PFSK-1 (cell line): ENCODE data around the gene MTA3.

Experiments
- FOXP2 ChIP-seq: optimal IDR thresholded peaks from 2 replicates; pipeline ENCODE3; 2011; ENCODE audit warnings: borderline replicate concordance, control low read depth, inconsistent platforms; ENCODE audit not compliant: insufficient read depth; ENCODE audit errors: extremely low read length, extremely low read depth
- POLR2AphosphoS5 ChIP-seq: IDR thresholded peaks from 2 replicates; pipeline ENCODE4 v1.6.1; 2012; ENCODE audit warnings: low read depth, mild to moderate bottlenecking, control low read depth, low read length, moderate library complexity
- REST ChIP-seq, 2 experiments: IDR thresholded peaks; 2 replicates each; pipeline versions ENCODE4 v1.6.1 to v1.8.0; 2011 to 2012; ENCODE audit warnings: low read depth in 2 of 2, low read length in 2 of 2, control low read depth in 1 of 2, inconsistent platforms in 1 of 2, mild to moderate bottlenecking in 1 of 2, moderate library complexity in 1 of 2; ENCODE audit not compliant: insufficient read depth in 1 of 2
- SIN3A ChIP-seq: IDR thresholded peaks from 2 replicates; pipeline ENCODE4 v1.6.1; 2012; ENCODE audit warnings: mild to moderate bottlenecking, low read length, moderate library complexity, borderline replicate concordance; ENCODE audit not compliant: insufficient read depth
- TAF1 ChIP-seq: IDR thresholded peaks from 2 replicates; pipeline ENCODE4 v1.6.1; 2012; ENCODE audit warnings: low read length, control low read depth, borderline replicate concordance; ENCODE audit not compliant: insufficient read depth

MTA3 gene

GRCh38 chr2:42639340-42640077 lies 71.1 kb downstream of the MTA3 start:
- TF ChIP-seq POLR2AphosphoS5 (no peak), SIN3A (no peak), FOXP2 (no peak)

- TF ChIP-seq SIN3A, result no peak
- TF ChIP-seq REST (IDR thresholded peaks at IDR 0.05; ENCODE audit: insufficient read depth in 1 of 2, low read depth in 2 of 2, low read length in 2 of 2), result no peak
- TF ChIP-seq FOXP2, result no peak
- no peak for TF ChIP-seq POLR2AphosphoS5
Observed at GRCh38 chr2:42640261-42640660, 71.8 kb downstream of the MTA3 start.

- TF ChIP-seq TAF1 (no peak), REST (IDR thresholded peaks at IDR 0.05; ENCODE audit: insufficient read depth in 1 of 2, low read depth in 2 of 2, low read length in 2 of 2) (no peak), POLR2AphosphoS5 (no peak), SIN3A (no peak), FOXP2 (no peak)
Observed at GRCh38 chr2:42645551-42645950, 77.1 kb downstream of the MTA3 start.

GRCh38 chr2:42648796-42649195 lies 80.4 kb downstream of the MTA3 start:
- TF ChIP-seq REST (IDR thresholded peaks at IDR 0.05; ENCODE audit: insufficient read depth in 1 of 2, low read depth in 2 of 2, low read length in 2 of 2) (no peak), FOXP2 (no peak), POLR2AphosphoS5 (no peak), SIN3A (no peak), TAF1 (no peak)

GRCh38 chr2:42651057-42651456 lies 82.6 kb downstream of the MTA3 start:
- TF ChIP-seq POLR2AphosphoS5 (no peak), SIN3A (no peak), FOXP2 (no peak), TAF1 (no peak), REST (IDR thresholded peaks at IDR 0.05; ENCODE audit: insufficient read depth in 1 of 2, low read depth in 2 of 2, low read length in 2 of 2) (no peak)
